Fibroblast of lung (primary cell): ENCODE data around the gene C12orf42. TPM values are rescaled to one million over a fixed set of nuclear protein-coding genes. Genes with fewer than 3 reads are reported as not detected.

Source experiments
- DNase-seq, 2 donors: peaks; one replicate each; pipeline versions ENCODE4 v3.0.0 to v3.0.0-alpha.2; 2010; ENCODE audit warnings: low read depth in 2 of 2
- H2AFZ ChIP-seq: 2 replicates; pipeline ENCODE4 v1.5.1; 2012; ENCODE audit warnings: low read length, control low read depth, inconsistent platforms
- H3K27ac ChIP-seq: 2 replicates; pipeline ENCODE4 v1.5.1; 2011; ENCODE audit warnings: low read length, control low read depth; ENCODE audit not compliant: insufficient read depth
- H3K27me3 ChIP-seq: 2 replicates; pipeline ENCODE4 v1.5.1; 2011; ENCODE audit warnings: mild to moderate bottlenecking, low read length; ENCODE audit not compliant: control insufficient read depth, insufficient read depth
- H3K36me3 ChIP-seq: 2 replicates; pipeline ENCODE4 v1.5.1; 2011; ENCODE audit warnings: low read length; ENCODE audit not compliant: control insufficient read depth, insufficient read depth
- H3K4me1 ChIP-seq: 2 replicates; pipeline ENCODE4 v1.5.1; 2011; ENCODE audit warnings: low read length; ENCODE audit not compliant: control insufficient read depth, insufficient read depth; ENCODE audit errors: extremely low read depth
- H3K4me2 ChIP-seq: 2 replicates; pipeline ENCODE4 v1.5.1; 2011; ENCODE audit warnings: low read length, control low read depth; ENCODE audit not compliant: insufficient read depth; ENCODE audit errors: extremely low read depth
- H3K4me3 ChIP-seq, 4 experiments: fragments of 200-600 bp in 1 of 4; sonication (generic) in 1 of 4; replicated peaks in 1 of 4; 2 replicates each; pipeline ENCODE4 v1.5.1; 2011 to 2016; ENCODE audit warnings: low read length in 4 of 4, low read depth in 3 of 4, mild to moderate bottlenecking in 3 of 4, control low read depth in 2 of 4, inconsistent platforms in 1 of 4, mixed read lengths in 1 of 4; ENCODE audit not compliant: insufficient read depth in 1 of 4; ENCODE audit errors: control extremely low read depth in 1 of 4
- H3K79me2 ChIP-seq: 2 replicates; pipeline ENCODE4 v1.5.1; 2012; ENCODE audit warnings: mild to moderate bottlenecking, low read length, inconsistent platforms; ENCODE audit not compliant: control insufficient read depth, insufficient read depth
- H3K9ac ChIP-seq: 2 replicates; pipeline ENCODE4 v1.5.1; 2011; ENCODE audit warnings: mild to moderate bottlenecking, low read length, control low read depth; ENCODE audit not compliant: insufficient read depth
- H3K9me3 ChIP-seq: 2 replicates; pipeline ENCODE4 v1.5.1; 2012; ENCODE audit warnings: low read depth, low read length; ENCODE audit not compliant: control insufficient read depth, insufficient read depth
- H4K20me1 ChIP-seq: 2 replicates; pipeline ENCODE4 v1.5.1; 2011; ENCODE audit warnings: low read length; ENCODE audit not compliant: control insufficient read depth, insufficient read depth; ENCODE audit errors: extremely low read depth
- EZH2 ChIP-seq: IDR thresholded peaks from 2 replicates; pipeline ENCODE4 v1.5.1; 2012; ENCODE audit warnings: low read length, control low read depth, mild to moderate bottlenecking; ENCODE audit errors: missing control alignments
- polyA plus RNA-seq, 2 donors: library from polyadenylated mRNA; depleted of rRNA in 1 of 2; stranded (reverse) in 1 of 2; unstranded in 1 of 2; fragments of >200 nt; gene quantifications; 2 replicates each; pipeline ENCODE4 v1.2.1, GENCODE V29; 2011 to 2012; ENCODE audit warnings: missing spikeins in 1 of 2
- total RNA-seq: library from RNA; depleted of rRNA; stranded (reverse); fragments of >200 nt; gene quantifications from 2 replicates; pipeline ENCODE4 v1.2.1, GENCODE V29; 2014
- TF ChIP-seq, protein P1 (sequence below), 2 donors: IDR thresholded peaks in 1 of 2; conservative IDR thresholded peaks in 1 of 2; 1 replicate in 1 of 2; 2 replicates in 1 of 2; pipeline ENCODE4 v1.5.1; 2011 to 2012; ENCODE audit warnings: low read length in 2 of 2, control low read depth in 1 of 2, inconsistent platforms in 1 of 2, low read depth in 1 of 2, mild to moderate bottlenecking in 1 of 2

The C12orf42 gene
- total and polyA plus RNA-seq, 2 donors (not counting 1 experiment from before 2014, with no cell fraction given) = not detected

DNA sequence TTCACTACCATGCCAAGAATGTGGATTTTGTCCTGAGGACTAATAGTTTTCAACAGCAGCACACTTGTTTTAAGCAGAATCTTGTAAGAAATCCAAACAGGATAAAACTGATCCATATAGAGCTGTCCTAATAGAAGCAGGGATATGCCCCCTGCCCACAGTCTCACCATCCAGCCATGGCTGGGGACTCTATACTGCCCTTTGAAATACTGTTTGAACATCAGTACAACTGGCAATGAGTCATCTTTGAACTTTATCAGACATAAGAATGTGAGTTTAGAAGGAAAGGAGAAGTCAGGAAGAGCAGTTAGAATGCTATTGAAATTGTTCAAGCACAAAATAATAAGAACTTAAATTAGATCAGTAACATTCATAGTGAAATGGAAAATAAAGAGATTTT, 3.8 kb upstream of the C12orf42 start:
- no peak overlapping the region for H3K4me2 ChIP-seq

DNA sequence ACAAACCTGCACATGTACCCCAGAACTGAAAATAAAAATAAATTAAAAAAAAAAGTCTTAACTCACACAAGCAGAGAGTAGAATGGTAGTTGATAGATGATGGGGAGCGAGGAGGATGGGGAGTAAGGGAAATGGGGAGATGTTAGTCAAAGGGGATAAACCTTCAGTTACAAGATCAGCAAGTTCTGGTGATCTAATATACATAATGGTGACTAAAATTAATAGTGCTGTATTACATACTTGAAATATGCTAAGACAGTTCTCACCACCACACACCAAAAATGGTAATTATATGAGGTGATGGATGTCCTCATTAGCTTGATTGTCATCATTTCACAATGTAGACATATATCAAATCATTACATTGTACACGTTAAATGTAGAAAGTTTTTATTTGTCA, 3.2 kb upstream of the C12orf42 start:
- Histone ChIP-seq H4K20me1 (no peaks in the 10 kb centered on the region), H2AFZ (no peak overlapping the region), H3K27me3 (no peaks in the 10 kb centered on the region), H3K9me3 (no peaks in the 10 kb centered on the region), H3K79me2 (no peaks in the 10 kb centered on the region), H3K27ac (no peak overlapping the region), H3K9ac (no peak overlapping the region), H3K4me2 (no peak overlapping the region), H3K36me3 (no peaks in the 10 kb centered on the region), H3K4me1 (no peaks in the 10 kb centered on the region), H3K4me3 (no peak overlapping the region)
- no peak for TF ChIP-seq EZH2
- TF ChIP-seq, protein P1, sequence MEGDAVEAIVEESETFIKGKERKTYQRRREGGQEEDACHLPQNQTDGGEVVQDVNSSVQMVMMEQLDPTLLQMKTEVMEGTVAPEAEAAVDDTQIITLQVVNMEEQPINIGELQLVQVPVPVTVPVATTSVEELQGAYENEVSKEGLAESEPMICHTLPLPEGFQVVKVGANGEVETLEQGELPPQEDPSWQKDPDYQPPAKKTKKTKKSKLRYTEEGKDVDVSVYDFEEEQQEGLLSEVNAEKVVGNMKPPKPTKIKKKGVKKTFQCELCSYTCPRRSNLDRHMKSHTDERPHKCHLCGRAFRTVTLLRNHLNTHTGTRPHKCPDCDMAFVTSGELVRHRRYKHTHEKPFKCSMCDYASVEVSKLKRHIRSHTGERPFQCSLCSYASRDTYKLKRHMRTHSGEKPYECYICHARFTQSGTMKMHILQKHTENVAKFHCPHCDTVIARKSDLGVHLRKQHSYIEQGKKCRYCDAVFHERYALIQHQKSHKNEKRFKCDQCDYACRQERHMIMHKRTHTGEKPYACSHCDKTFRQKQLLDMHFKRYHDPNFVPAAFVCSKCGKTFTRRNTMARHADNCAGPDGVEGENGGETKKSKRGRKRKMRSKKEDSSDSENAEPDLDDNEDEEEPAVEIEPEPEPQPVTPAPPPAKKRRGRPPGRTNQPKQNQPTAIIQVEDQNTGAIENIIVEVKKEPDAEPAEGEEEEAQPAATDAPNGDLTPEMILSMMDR (conservative IDR thresholded peaks at IDR 0.05 in 1 of 2, IDR thresholded peaks at IDR 0.05 in 1 of 2; ENCODE audit: low read depth in 1 of 2, low read length in 2 of 2) = no peak
- DNase-seq = no peak

More for the DNA sequence above, 3.8 kb upstream of the C12orf42 start:
- DNase-seq = no peak
- Histone ChIP-seq H2AFZ (no peak overlapping the region), H4K20me1 (no peaks in the 10 kb centered on the region), H3K27me3 (no peaks in the 10 kb centered on the region), H3K4me1 (no peaks in the 10 kb centered on the region), H3K9ac (no peak overlapping the region), H3K36me3 (no peaks in the 10 kb centered on the region), H3K9me3 (no peaks in the 10 kb centered on the region), H3K27ac (no peak overlapping the region), H3K79me2 (no peaks in the 10 kb centered on the region), H3K4me3 (no peak overlapping the region)
- TF ChIP-seq, protein P1 (conservative IDR thresholded peaks at IDR 0.05 in 1 of 2, IDR thresholded peaks at IDR 0.05 in 1 of 2; ENCODE audit: low read depth in 1 of 2, low read length in 2 of 2) = no peak
- TF ChIP-seq EZH2 = no peak

DNA sequence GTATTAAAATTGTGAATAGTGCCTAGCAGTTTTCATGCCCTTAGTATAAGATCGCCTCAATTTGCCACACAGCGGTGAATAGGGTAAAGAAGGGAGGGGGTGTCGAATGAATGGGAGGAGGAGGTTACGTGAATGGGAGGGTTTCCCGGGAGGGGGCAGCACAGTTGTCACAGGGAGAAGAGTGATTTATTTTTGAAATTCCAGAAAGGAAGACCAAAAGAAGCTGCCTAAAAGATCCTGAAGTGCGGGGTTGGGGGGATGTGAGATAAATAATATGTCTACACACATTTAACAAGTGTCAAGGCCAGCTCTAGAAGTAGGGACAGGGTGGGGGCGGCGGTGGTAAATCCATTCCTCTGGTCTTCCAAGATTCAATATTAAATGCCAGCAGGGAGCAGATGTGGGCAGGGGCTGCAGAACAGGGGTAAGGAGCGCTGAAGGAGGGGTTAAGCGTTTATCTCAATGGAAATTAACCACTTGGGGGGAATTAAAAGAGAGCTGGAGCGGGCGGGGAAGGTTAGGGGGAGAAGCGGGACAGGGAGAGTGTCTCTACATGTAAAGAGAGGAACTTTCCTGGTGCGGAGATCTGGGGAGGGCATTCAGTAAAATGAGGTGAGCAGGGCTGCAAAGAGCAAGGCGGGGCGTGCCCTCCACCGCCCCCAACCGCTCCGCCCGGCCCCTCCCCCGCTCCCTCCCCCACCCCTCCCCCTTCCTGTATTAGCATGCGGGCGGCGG, 867 bp downstream of the C12orf42 start:
- Histone ChIP-seq H4K20me1 (no peaks in the 10 kb centered on the region), H3K4me3 (peak overlapping the region in 1 of 4 experiments; percentile 25), H3K27me3 (no peaks in the 10 kb centered on the region), H2AFZ (no peak overlapping the region), H3K79me2 (no peaks in the 10 kb centered on the region), H3K36me3 (no peaks in the 10 kb centered on the region), H3K4me2 (no peak overlapping the region), H3K9ac (no peak overlapping the region), H3K9me3 (no peaks in the 10 kb centered on the region), H3K27ac (no peak overlapping the region), H3K4me1 (no peaks in the 10 kb centered on the region)
- TF ChIP-seq EZH2 = no peak
- TF ChIP-seq, protein P1 (conservative IDR thresholded peaks at IDR 0.05 in 1 of 2, IDR thresholded peaks at IDR 0.05 in 1 of 2; ENCODE audit: low read depth in 1 of 2, low read length in 2 of 2) = no peak
- DNase-seq = no peak
